IMR-90 (cell line): ENCODE results near the gene ARFIP1. TPM values are rescaled to one million over a fixed set of nuclear protein-coding genes. Genes with fewer than 3 reads are reported as not detected.

ENCODE experiments used
- ATAC-seq: fragments of 200-7000 bp; cut with Tn5 transposase; 2 replicates; pipeline ENCODE4 v1.9.1; 2020; ENCODE audit warnings: low read depth, mild to moderate bottlenecking, moderate library complexity
- BruUV-seq: library from RNA; stranded (reverse); fragments of 400-500 nt; replicated peaks from 2 replicates; lab custom pipeline; 2021; lab: Mats Ljungman, UMichigan
- CTCF ChIA-PET: fragments of 300-600 bp; formaldehyde crosslinking; extraction: SDS; loops from one replicate; lab custom pipeline; 2021; ENCODE audit warnings: antibody characterized with exemption; lab: Yijun Ruan, JAX
- POLR2A ChIA-PET: fragments of 300-600 bp; sonication (Branson Sonifier 250); formaldehyde crosslinking; loops from one replicate; lab custom pipeline; 2022; ENCODE audit warnings: antibody characterized with exemption; ENCODE audit not compliant: unreplicated experiment; lab: Charles Lee
- DNase-seq: peaks from one replicate; pipeline ENCODE4 v3.0.0; 2013
- H2AFZ ChIP-seq: replicated peaks from 2 replicates; pipeline ENCODE3; 2013; ENCODE audit warnings: low read length, mild to moderate bottlenecking; ENCODE audit not compliant: poor library complexity
- H2AK5ac ChIP-seq: 2 replicates; pipeline ENCODE4 v1.6.1; 2013; ENCODE audit warnings: low read depth, low read length, inconsistent platforms
- H2AK9ac ChIP-seq: replicated peaks from 2 replicates; pipeline ENCODE3; 2013; ENCODE audit warnings: mild to moderate bottlenecking, low read depth, low read length, moderate library complexity; ENCODE audit not compliant: poor library complexity
- H2BK120ac ChIP-seq: 2 replicates; pipeline ENCODE4 v1.6.1; 2013; ENCODE audit warnings: low read depth, low read length, inconsistent platforms
- H2BK15ac ChIP-seq: 3 replicates; pipeline ENCODE4 v1.6.1; 2013; ENCODE audit warnings: low read depth, low read length, inconsistent platforms
- H2BK20ac ChIP-seq: 2 replicates; pipeline ENCODE4 v1.6.1; 2013; ENCODE audit warnings: low read depth, mild to moderate bottlenecking, inconsistent platforms, low read length, moderate library complexity
- H2BK5ac ChIP-seq: 2 replicates; pipeline ENCODE4 v1.6.1; 2013; ENCODE audit warnings: mild to moderate bottlenecking, low read depth, low read length, inconsistent platforms; ENCODE audit not compliant: poor library complexity, severe bottlenecking
- H3K14ac ChIP-seq: replicated peaks from 2 replicates; pipeline ENCODE4 v1.6.1; 2013; ENCODE audit warnings: low read depth, low read length, inconsistent platforms
- H3K18ac ChIP-seq: 2 replicates; pipeline ENCODE4 v1.6.1; 2013; ENCODE audit warnings: low read depth, low read length, control low read depth
- H3K23ac ChIP-seq: 2 replicates; pipeline ENCODE4 v1.6.1; 2013; ENCODE audit warnings: low read depth, low read length, inconsistent platforms
- H3K27ac ChIP-seq: 2 replicates; pipeline ENCODE4 v1.5.1; 2013; ENCODE audit warnings: mild to moderate bottlenecking, control low read depth, low read length; ENCODE audit not compliant: insufficient read depth
- H3K27me3 ChIP-seq: 2 replicates; pipeline ENCODE4 v1.6.1; 2013; ENCODE audit warnings: low read length; ENCODE audit not compliant: control insufficient read depth, insufficient read depth
- H3K36me3 ChIP-seq: 2 replicates; pipeline ENCODE4 v1.6.1; 2013; ENCODE audit warnings: low read length, mixed read lengths; ENCODE audit not compliant: control insufficient read depth, insufficient read depth
- H3K4ac ChIP-seq: 2 replicates; pipeline ENCODE4 v1.6.1; 2013; ENCODE audit warnings: low read depth, low read length, inconsistent platforms
- H3K4me1 ChIP-seq: 2 replicates; pipeline ENCODE4 v1.6.1; 2013; ENCODE audit warnings: low read length, mixed read lengths; ENCODE audit not compliant: control insufficient read depth, insufficient read depth
- H3K4me2 ChIP-seq: 2 replicates; pipeline ENCODE4 v1.6.1; 2013; ENCODE audit warnings: low read depth, mild to moderate bottlenecking, control low read depth, low read length, moderate library complexity
- H3K4me3 ChIP-seq: 2 replicates; pipeline ENCODE4 v1.5.1; 2013; ENCODE audit warnings: low read depth, mild to moderate bottlenecking, control low read depth, low read length, moderate library complexity; ENCODE audit not compliant: insufficient read depth
- H3K56ac ChIP-seq: 2 replicates; pipeline ENCODE4 v1.6.1; 2013; ENCODE audit warnings: low read length, inconsistent platforms; ENCODE audit not compliant: insufficient read depth; ENCODE audit errors: extremely low read depth
- H3K79me1 ChIP-seq, 2 experiments: 2 replicates each; pipeline ENCODE4 v1.6.1; 2013; ENCODE audit warnings: low read length in 2 of 2, inconsistent platforms in 1 of 2, low read depth in 1 of 2
- H3K9ac ChIP-seq: 2 replicates; pipeline ENCODE4 v1.6.1; 2013; ENCODE audit warnings: low read depth, low read length, control low read depth
- H3K9me1 ChIP-seq: 2 replicates; pipeline ENCODE4 v1.6.1; 2013; ENCODE audit warnings: low read length, inconsistent platforms; ENCODE audit not compliant: insufficient read depth
- H3K9me3 ChIP-seq: 2 replicates; pipeline ENCODE4 v1.6.1; 2013; ENCODE audit warnings: low read length; ENCODE audit not compliant: control insufficient read depth, insufficient read depth
- H4K20me1 ChIP-seq: 2 replicates; pipeline ENCODE4 v1.6.1; 2013; ENCODE audit warnings: low read length, inconsistent platforms; ENCODE audit not compliant: insufficient read depth
- H4K5ac ChIP-seq: 2 replicates; pipeline ENCODE4 v1.6.1; 2013; ENCODE audit warnings: mild to moderate bottlenecking, low read depth, low read length, control low read depth
- H4K8ac ChIP-seq, 2 experiments: 2 replicates each; pipeline ENCODE4 v1.6.1; 2013; ENCODE audit warnings: low read depth in 2 of 2, low read length in 2 of 2, control low read depth in 1 of 2, inconsistent platforms in 1 of 2
- H4K91ac ChIP-seq: 2 replicates; pipeline ENCODE4 v1.6.1; 2013; ENCODE audit warnings: low read depth, low read length, inconsistent platforms; ENCODE audit not compliant: insufficient read depth
- BHLHE40 ChIP-seq: fragments of 150-350 bp; IDR thresholded peaks from 2 replicates; pipeline ENCODE4 v1.6.1; 2016; ENCODE audit warnings: mild to moderate bottlenecking, low read depth, low read length
- CEBPB ChIP-seq: IDR thresholded peaks from 2 replicates; pipeline ENCODE4 v1.6.1; 2012; ENCODE audit warnings: low read depth, low read length, improper control_type of control experiment
- FOS ChIP-seq: fragments of 150-350 bp; IDR thresholded peaks from 2 replicates; pipeline ENCODE4 v1.6.1; 2016; ENCODE audit warnings: low read depth, low read length
- MAFK ChIP-seq: IDR thresholded peaks from 2 replicates; pipeline ENCODE4 v1.6.1; 2012; ENCODE audit warnings: low read depth, low read length, improper control_type of control experiment
- MXI1 ChIP-seq: IDR thresholded peaks from 2 replicates; pipeline ENCODE4 v1.6.1; 2012; ENCODE audit warnings: low read depth, mild to moderate bottlenecking, low read length, moderate library complexity, borderline replicate concordance
- NFE2L2 ChIP-seq: fragments of 150-350 bp; IDR thresholded peaks from 2 replicates; pipeline ENCODE4 v1.6.1; 2016; ENCODE audit warnings: low read depth, mild to moderate bottlenecking, low read length
- POLR2A ChIP-seq: IDR thresholded peaks from 2 replicates; pipeline ENCODE4 v1.6.1; 2012; ENCODE audit warnings: mild to moderate bottlenecking, low read depth, low read length
- RCOR1 ChIP-seq: IDR thresholded peaks from 2 replicates; pipeline ENCODE4 v1.6.1; 2012; ENCODE audit warnings: mild to moderate bottlenecking, low read length, improper control_type of control experiment; ENCODE audit not compliant: insufficient replicate concordance
- RFX5 ChIP-seq: IDR thresholded peaks from 2 replicates; pipeline ENCODE4 v1.8.0; 2012; ENCODE audit warnings: low read depth, mild to moderate bottlenecking, low read length, moderate library complexity
- SMC3 ChIP-seq: fragments of 150-350 bp; IDR thresholded peaks from 2 replicates; pipeline ENCODE4 v1.6.1; 2016; ENCODE audit warnings: low read depth, mild to moderate bottlenecking, antibody characterized with exemption, low read length, moderate library complexity
- WGBS, 2 experiments: methylation state at CpG; one replicate each; pipeline versions ENCODE4 v1.1.5 to v1.1.7; 2013; ENCODE audit warnings: missing lambda C conversion rate in 2 of 2; ENCODE audit not compliant: insufficient read length in 1 of 2; ENCODE audit errors: extremely low coverage in 2 of 2; 5-methylcytosine and 5-hydroxymethylcytosine counted together
- dilution Hi-C: fragments of 300-500 bp; cut with HindIII; formaldehyde crosslinking; loops from one replicate; pipeline ENCODE4 v1.14.3; 2018; ENCODE audit warnings: low sequenced_read_pairs; ENCODE audit not compliant: unreplicated experiment
- in situ Hi-C: fragments of 300-500 bp; cut with MboI; formaldehyde crosslinking; loops from 3 replicates; pipeline ENCODE4 v1.14.3; 2019; ENCODE audit warnings: low sequenced_read_pairs, inconsistent platforms, mixed read lengths
- intact Hi-C: fragments of 100-400 bp; cut with micrococcal nuclease; formaldehyde crosslinking; loops from 2 replicates; pipeline ENCODE4 v1.10.0; 2022
- polyA plus RNA-seq, 3 experiments: library from polyadenylated mRNA; depleted of rRNA; stranded (reverse); fragments of >200 nt; gene quantifications; 2 replicates each; pipeline ENCODE4 v1.2.3, GENCODE V29; 2012; ENCODE audit warnings: low replicate concordance in 1 of 3
- total RNA-seq: library from RNA; depleted of rRNA; stranded (reverse); fragments of >200 nt; gene quantifications from 2 replicates; pipeline ENCODE4 v1.2.3, GENCODE V29; 2012
- TF ChIP-seq, protein P1 (sequence below): fragments of 150-350 bp; IDR thresholded peaks from 2 replicates; pipeline ENCODE4 v1.6.1; 2016; ENCODE audit warnings: low read depth, mild to moderate bottlenecking, low read length, moderate library complexity, borderline replicate concordance
- TF ChIP-seq, protein P2 (sequence below): conservative IDR thresholded peaks from 2 replicates; pipeline ENCODE4 v1.5.1; 2012; ENCODE audit warnings: mild to moderate bottlenecking, low read depth, low read length, improper control_type of control experiment
- TF ChIP-seq, protein P3 (sequence below): fragments of 150-350 bp; IDR thresholded peaks from 2 replicates; pipeline ENCODE4 v1.6.1; 2017; ENCODE audit warnings: mild to moderate bottlenecking, antibody characterized with exemption, low read length, low read depth

ARFIP1 gene
- total and polyA plus RNA-seq, 2 of the 4 experiments (the other 2 are of a cell fraction), result 12.7 to 30.5 TPM

DNA sequence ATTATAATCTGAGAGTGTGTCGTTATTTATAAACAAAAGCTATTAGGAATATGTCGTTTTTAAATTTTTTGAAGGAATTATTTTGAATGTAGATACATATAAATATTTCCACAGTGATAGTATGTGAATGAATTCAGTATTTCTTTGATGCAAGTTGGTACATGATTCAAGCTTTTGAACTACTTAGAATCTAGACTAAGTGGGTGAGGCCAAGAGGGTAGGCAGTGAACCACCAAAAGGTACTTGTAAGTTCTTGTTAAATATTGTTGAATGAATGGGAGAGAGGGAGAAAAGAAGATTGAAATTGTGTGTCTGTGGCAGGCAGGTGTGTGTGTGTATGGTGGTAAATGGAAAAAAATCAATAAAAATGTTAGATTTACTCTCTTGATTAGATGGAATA is 69.6 kb downstream of the ARFIP1 start:
- Histone ChIP-seq H3K14ac (no peak overlapping the region), H4K91ac (no peak overlapping the region), H3K36me3 (no peaks in the 10 kb centered on the region), H3K9me3 (peaks cover 9% of the 10 kb centered on the region), H2BK20ac (no peak overlapping the region), H3K4ac (no peak overlapping the region), H2AK5ac (no peak overlapping the region), H3K27ac (no peak overlapping the region), H4K20me1 (no peaks in the 10 kb centered on the region), H3K9ac (no peak overlapping the region), H3K9me1 (no peaks in the 10 kb centered on the region; the same call in 1 of the 2 replicates), H2AFZ (no peak overlapping the region), H2BK5ac (no peak overlapping the region), H2AK9ac (no peak overlapping the region), H3K4me2 (no peak overlapping the region), H2BK120ac (no peak overlapping the region), H3K4me1 (peaks cover 2% of the 10 kb centered on the region), H2BK15ac (no peak overlapping the region), H3K18ac (no peak overlapping the region), H3K79me1 (peaks cover 9 to 13% of the 10 kb centered on the region in 2 experiments; a peak in 3 of 4 replicates), H3K27me3 (no peaks in the 10 kb centered on the region), H3K56ac (no peak overlapping the region), H4K5ac (no peak overlapping the region), H4K8ac (no peak overlapping the region), H3K4me3 (no peak overlapping the region), H3K23ac (no peak overlapping the region)
- DNase-seq (no peak), ATAC-seq (no peak)
- dilution Hi-C loops (no loop called here), in situ Hi-C loops (loop anchor here (5.0 to 25.0 kb wide), 3 partner anchors 233 to 738 kb away; no protein-coding TSS in a partner anchor), intact Hi-C loops (loop anchor here (10.0 kb wide), 1 partner anchor 475 kb away; no protein-coding TSS in a partner anchor)
- TF ChIP-seq SMC3, result no peak
- no peak for TF ChIP-seq RFX5
- TF ChIP-seq, protein P1, sequence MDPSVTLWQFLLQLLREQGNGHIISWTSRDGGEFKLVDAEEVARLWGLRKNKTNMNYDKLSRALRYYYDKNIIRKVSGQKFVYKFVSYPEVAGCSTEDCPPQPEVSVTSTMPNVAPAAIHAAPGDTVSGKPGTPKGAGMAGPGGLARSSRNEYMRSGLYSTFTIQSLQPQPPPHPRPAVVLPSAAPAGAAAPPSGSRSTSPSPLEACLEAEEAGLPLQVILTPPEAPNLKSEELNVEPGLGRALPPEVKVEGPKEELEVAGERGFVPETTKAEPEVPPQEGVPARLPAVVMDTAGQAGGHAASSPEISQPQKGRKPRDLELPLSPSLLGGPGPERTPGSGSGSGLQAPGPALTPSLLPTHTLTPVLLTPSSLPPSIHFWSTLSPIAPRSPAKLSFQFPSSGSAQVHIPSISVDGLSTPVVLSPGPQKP, result no peak
- TF ChIP-seq MAFK, result no peak
- no peak for TF ChIP-seq RCOR1
- TF ChIP-seq, protein P2, sequence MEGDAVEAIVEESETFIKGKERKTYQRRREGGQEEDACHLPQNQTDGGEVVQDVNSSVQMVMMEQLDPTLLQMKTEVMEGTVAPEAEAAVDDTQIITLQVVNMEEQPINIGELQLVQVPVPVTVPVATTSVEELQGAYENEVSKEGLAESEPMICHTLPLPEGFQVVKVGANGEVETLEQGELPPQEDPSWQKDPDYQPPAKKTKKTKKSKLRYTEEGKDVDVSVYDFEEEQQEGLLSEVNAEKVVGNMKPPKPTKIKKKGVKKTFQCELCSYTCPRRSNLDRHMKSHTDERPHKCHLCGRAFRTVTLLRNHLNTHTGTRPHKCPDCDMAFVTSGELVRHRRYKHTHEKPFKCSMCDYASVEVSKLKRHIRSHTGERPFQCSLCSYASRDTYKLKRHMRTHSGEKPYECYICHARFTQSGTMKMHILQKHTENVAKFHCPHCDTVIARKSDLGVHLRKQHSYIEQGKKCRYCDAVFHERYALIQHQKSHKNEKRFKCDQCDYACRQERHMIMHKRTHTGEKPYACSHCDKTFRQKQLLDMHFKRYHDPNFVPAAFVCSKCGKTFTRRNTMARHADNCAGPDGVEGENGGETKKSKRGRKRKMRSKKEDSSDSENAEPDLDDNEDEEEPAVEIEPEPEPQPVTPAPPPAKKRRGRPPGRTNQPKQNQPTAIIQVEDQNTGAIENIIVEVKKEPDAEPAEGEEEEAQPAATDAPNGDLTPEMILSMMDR, result no peak
- TF ChIP-seq FOS, result no peak
- no peak for TF ChIP-seq MXI1
- TF ChIP-seq CEBPB, result no peak
- TF ChIP-seq BHLHE40, result no peak
- TF ChIP-seq POLR2A, result no peak
- TF ChIP-seq, protein P3, sequence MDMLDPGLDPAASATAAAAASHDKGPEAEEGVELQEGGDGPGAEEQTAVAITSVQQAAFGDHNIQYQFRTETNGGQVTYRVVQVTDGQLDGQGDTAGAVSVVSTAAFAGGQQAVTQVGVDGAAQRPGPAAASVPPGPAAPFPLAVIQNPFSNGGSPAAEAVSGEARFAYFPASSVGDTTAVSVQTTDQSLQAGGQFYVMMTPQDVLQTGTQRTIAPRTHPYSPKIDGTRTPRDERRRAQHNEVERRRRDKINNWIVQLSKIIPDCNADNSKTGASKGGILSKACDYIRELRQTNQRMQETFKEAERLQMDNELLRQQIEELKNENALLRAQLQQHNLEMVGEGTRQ, result no peak
- TF ChIP-seq NFE2L2, result no peak
- no CpG with 5 or more reads among the region's 2 CpGs for WGBS, 2 experiments
- no TSS peak for BruUV-seq
- POLR2A ChIA-PET, result no interaction called here
- CTCF ChIA-PET, result interaction anchor here (1.2 to 1.3 kb wide), 2 partner anchors 234 to 235 kb away, joined by 3 to 5 read pairs; no protein-coding TSS in a partner anchor
